Activated CD8-positive, alpha-beta memory T cell treated with anti-CD3 and anti-CD28 coated beads, Interleukin-2, amount 50 U/mL, for 4 hours (primary cell): ENCODE data around the gene PDS5A.
"Not testable (repeated sequence)": the region's sequence is repeated elsewhere in the genome, so short reads cannot be mapped to it uniquely, and the experiment has no call there.

Experiments
- DNase-seq: peaks from one replicate; pipeline ENCODE4 v3.0.0-alpha.2; 2020

Gene PDS5A

GRCh38 chr4:39823191-39823590, 154.5 kb downstream of the PDS5A start:
- no peak for DNase-seq

DNA sequence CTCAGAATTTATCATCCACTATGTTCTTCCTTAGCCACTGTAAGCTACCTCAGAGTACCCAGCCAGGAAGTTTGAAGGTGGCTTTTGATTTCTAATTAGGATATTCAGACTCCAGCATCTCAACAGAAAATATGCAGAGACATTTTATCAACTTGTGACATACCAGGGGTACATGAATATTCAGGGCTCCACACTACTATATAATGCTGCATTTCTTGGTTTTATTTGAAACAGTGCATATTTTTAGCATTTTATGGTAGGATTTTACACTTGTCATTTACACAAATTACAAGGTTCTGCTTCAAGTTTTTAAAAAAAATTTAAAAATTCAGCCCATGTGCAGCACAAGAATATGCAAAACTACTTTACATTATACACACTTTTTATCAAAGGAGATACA, 155.0 kb downstream of the PDS5A start:
- DNase-seq, result no peak

DNA sequence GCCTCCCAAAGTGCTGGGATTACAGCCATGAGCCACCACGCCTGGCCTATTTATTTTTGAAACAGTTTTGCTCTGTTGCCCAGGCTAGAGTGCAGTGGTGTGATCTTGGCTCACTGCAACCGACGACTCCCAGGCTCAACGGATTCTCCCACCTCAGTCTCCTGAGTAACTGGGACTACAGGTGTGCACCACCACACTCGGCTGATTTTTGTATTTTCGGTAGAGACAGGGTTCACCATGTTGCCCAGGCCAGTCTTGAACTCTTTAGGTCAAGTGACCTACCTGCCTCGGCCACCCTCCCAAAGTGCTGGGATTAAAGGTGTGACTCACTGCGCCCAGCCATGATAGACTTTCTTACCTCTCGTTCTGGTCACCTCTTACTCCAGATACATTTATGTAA, 155.8 kb downstream of the PDS5A start:
- DNase-seq, result no peak

GRCh38 chr4:39820186-39820585, 157.5 kb downstream of the PDS5A start:
- DNase-seq, result no peak

DNA sequence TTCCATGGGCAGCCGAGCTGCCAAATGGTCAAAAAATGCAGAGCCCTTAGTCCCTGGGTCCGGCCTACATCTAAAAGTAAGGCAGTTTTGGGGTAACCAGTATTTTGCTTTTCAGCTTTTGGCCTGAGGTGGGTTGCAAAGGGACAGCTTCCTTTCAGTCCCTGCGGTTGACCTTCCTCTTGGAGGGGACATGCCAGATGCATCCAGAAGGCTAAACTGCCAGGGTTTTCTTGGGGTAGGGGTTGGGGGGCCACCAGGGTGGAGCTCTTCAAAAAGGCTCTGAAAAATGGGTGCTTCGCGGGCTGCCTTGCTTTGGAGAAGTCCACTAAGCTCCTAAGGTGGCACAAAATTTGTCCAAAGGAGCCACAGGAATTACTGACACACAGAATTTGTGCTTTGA, 159.1 kb downstream of the PDS5A start:
- DNase-seq, result no peak

GRCh38 chr4:39814403-39815185, 163.1 kb downstream of the PDS5A start:
- no peak for DNase-seq

GRCh38 chr4:39813761-39814160, 163.9 kb downstream of the PDS5A start:
- not testable (repeated sequence) for DNase-seq

GRCh38 chr4:39813033-39813432, 164.7 kb downstream of the PDS5A start:
- not testable (repeated sequence) for DNase-seq

DNA sequence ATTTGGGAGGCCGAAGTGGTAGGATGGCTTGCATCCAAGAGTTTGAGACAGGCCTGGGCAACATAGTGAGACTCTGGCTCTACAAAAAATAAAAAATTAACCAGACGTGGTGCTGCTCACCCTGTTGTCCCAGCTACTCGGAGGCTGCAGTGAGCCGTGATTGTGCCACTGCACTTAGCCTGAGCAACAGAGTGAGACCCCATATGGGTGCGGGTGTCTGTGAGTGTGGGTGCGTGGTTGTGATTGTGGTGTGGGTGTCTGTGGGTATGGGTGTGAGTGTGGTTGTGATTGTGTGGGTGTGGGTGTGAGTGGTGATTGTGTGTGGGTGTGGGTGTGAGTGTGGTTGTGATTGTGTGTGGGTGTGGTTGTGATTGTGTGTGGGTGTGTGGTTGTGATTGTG, 165.2 kb downstream of the PDS5A start:
- no peak for DNase-seq

- DNase-seq, result no peak
Observed at GRCh38 chr4:39808231-39808749, 169.4 kb downstream of the PDS5A start.

- no peak for DNase-seq
Observed at GRCh38 chr4:39802005-39802404, 175.7 kb downstream of the PDS5A start.

- not testable (repeated sequence) for DNase-seq
Observed at GRCh38 chr4:39792976-39793375, 184.7 kb downstream of the PDS5A start.

DNA sequence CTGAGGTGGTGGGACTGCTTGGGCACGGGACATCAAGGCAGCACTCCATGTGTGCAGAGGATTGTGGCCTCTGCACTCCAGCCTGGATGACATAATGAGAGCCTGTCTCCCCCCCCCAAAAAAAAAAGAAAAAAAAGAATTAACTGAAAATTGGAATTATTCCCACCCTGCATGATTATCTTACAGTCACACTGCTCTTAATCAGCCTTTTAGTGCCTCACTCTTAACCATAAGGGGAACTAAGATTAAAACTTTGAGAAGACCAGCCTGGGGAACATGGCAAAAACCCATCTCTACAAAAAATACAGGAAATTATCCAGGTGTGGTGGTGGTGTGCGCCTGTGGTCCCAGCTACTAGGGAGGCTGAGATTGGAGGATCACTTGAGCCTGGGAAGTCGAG, 185.2 kb downstream of the PDS5A start:
- DNase-seq, result no peak

GRCh38 chr4:39792128-39792527, 185.6 kb downstream of the PDS5A start:
- no peak for DNase-seq

GRCh38 chr4:39786838-39787237, 190.9 kb downstream of the PDS5A start:
- no peak for DNase-seq

GRCh38 chr4:39785083-39785482, 192.6 kb downstream of the PDS5A start:
- DNase-seq, result no peak

DNA sequence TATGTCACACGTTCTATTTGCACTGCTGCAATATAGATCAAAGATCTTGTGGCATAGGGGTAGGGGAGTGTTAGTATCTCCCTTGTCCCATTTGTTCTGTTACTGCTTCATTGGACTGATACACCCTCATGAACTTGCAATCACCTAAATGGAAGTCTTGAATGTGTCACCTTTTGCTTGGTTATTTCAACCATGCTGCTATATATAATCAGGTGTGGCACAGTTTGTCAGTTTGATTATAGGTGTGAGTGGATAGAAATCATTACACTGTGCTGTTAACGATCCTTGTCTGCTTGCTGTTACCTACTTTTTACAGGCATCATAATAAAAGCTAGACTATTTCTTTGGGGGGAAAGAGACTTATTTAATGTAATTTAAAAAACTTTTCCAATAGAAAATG, 195.7 kb downstream of the PDS5A start:
- DNase-seq, result not testable (repeated sequence)
